Subcutaneous abdominal adipose tissue (tissue), 5 donors: ENCODE results near the gene SLC36A1.

Source experiments
- H3K27ac ChIP-seq: one replicate; pipeline ENCODE4 v1.7.0; 2013; ENCODE audit warnings: low read depth, mild to moderate bottlenecking, inconsistent platforms, low read length, moderate library complexity
- H3K27me3 ChIP-seq, 5 donors: one replicate each; pipeline ENCODE4 v1.7.0; 2013; ENCODE audit warnings: low read length in 5 of 5, inconsistent platforms in 1 of 5; ENCODE audit not compliant: control insufficient read depth in 5 of 5, insufficient read depth in 4 of 5
- H3K36me3 ChIP-seq, 5 donors: one replicate each; pipeline ENCODE4 v1.7.0; 2013; ENCODE audit warnings: low read length in 5 of 5; ENCODE audit not compliant: control insufficient read depth in 5 of 5, insufficient read depth in 5 of 5
- H3K4me1 ChIP-seq, 5 donors: one replicate each; pipeline ENCODE4 v1.7.0; 2013; ENCODE audit warnings: low read length in 5 of 5, mild to moderate bottlenecking in 3 of 5, moderate library complexity in 1 of 5; ENCODE audit not compliant: control insufficient read depth in 5 of 5, insufficient read depth in 5 of 5
- H3K4me3 ChIP-seq, 5 donors: one replicate each; pipeline ENCODE4 v1.7.0; 2013; ENCODE audit warnings: low read length in 5 of 5, low read depth in 1 of 5
- H3K9ac ChIP-seq, 5 donors: one replicate each; pipeline ENCODE4 v1.7.0; 2013; ENCODE audit warnings: low read length in 5 of 5, mild to moderate bottlenecking in 4 of 5, moderate library complexity in 3 of 5
- H3K9me3 ChIP-seq, 5 donors: one replicate each; pipeline ENCODE4 v1.7.0; 2013; ENCODE audit warnings: low read length in 5 of 5; ENCODE audit not compliant: control insufficient read depth in 5 of 5
- donor health status: healthy.
- donor health status: healthy.
- donor health status: healthy.
- donor health status: healthy.
- donor health status: healthy.

SLC36A1 gene

DNA sequence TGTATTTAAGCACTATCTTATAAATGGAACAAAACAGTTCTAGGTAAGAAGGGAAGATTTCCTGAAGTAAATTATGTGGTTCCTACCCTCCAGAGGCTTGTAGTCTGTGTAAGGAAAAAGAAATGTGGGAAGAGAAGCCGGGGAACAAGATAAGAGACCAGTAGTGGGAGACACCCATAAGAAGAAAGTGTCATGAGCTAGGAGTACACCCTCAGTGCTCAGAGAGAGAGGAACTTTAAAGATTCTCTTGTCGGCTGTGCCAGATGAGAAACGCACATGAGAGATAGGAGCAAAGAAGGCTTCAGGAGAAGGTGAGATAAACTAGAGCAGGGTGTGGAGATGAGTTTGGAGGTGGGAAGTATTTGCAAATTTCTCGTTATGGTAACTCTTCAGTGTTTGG is 18.1 kb downstream of the SLC36A1 start:
- Histone ChIP-seq H3K36me3 (peaks cover 25 to 45% (median 32%) of the 10 kb centered on the region in 5 donors), H3K9me3 (no peaks in the 10 kb centered on the region), H3K4me3 (no peak overlapping the region)

DNA sequence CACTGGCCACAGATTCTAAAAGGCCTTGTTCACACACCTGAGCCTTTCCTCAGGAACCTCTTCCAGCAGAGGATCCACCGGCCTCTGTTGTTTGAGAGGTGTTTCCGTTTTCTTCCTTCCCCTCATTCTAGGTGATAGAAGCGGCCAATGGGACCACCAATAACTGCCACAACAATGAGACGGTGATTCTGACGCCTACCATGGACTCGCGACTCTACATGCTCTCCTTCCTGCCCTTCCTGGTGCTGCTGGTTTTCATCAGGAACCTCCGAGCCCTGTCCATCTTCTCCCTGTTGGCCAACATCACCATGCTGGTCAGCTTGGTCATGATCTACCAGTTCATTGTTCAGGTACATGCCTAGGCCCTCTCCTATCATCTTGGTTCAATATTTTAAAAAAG is 20.2 kb downstream of the SLC36A1 start:
- Histone ChIP-seq H3K27me3 (no peaks in the 10 kb centered on the region), H3K9ac (no peak overlapping the region), H3K27ac (no peak overlapping the region), H3K36me3 (peaks cover 28 to 55% (median 37%) of the 10 kb centered on the region in 5 donors), H3K4me3 (no peak overlapping the region), H3K4me1 (peaks cover 0 to 3% (median 0%) of the 10 kb centered on the region in 5 donors), H3K9me3 (no peaks in the 10 kb centered on the region)

More for the DNA sequence above, 18.1 kb downstream of the SLC36A1 start:
- peaks cover 0 to 3% (median 0%) of the 10 kb centered on the region in 5 donors for H3K4me1 ChIP-seq
- H3K27me3 ChIP-seq, result no peaks in the 10 kb centered on the region
- H3K9ac ChIP-seq, result no peak overlapping the region
- H3K27ac ChIP-seq, result no peak overlapping the region

DNA sequence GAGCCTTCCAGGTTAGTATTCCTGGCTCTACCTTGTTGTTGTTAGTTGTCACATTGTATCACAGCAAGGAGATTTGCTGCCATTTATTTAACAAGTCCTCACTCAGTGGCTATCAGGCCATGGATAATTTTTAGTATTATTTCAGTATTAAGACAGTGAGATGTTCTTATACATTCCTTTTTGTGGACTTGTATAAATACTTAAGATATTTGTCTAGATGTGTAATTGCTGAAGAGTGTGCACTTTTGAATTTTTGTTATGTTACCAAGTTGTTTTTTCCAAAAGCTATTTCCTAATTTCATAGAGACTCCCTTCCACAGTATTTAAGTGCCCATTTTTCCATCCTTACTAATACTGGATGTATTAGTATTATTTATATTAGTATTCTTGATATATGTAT is 22.0 kb downstream of the SLC36A1 start:
- Histone ChIP-seq H3K4me1 (no peaks in the 10 kb centered on the region), H3K36me3 (peaks cover 24 to 57% (median 36%) of the 10 kb centered on the region in 5 donors)

DNA sequence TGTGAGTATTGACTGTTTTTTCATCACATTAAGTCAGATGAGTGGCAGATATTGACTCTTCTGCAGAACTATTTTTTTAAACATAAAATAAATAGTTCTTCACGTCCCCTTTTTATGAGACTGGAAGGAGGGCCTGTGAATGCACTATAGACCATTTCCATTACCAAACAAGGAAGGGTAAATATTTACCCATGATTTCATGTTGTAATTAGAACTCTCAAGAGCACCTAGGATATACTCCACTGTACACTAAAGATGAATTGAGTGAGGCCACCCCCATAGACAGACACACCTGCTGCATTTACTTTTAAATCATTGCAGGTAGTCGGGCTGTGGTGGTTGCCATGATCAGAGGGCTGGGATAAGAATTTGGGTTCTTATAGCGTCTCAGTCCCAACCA is 22.6 kb downstream of the SLC36A1 start:
- no peaks in the 10 kb centered on the region for H3K9me3 ChIP-seq
- peaks cover 18 to 57% (median 35%) of the 10 kb centered on the region in 5 donors for H3K36me3 ChIP-seq
- no peak overlapping the region for H3K4me3 ChIP-seq
- no peaks in the 10 kb centered on the region for H3K27me3 ChIP-seq
- no peaks in the 10 kb centered on the region for H3K4me1 ChIP-seq
- H3K9ac ChIP-seq, result no peak overlapping the region
- no peak overlapping the region for H3K27ac ChIP-seq

More for the DNA sequence above, 22.0 kb downstream of the SLC36A1 start:
- H3K27ac ChIP-seq, result no peak overlapping the region
- H3K9me3 ChIP-seq, result no peaks in the 10 kb centered on the region
- no peak overlapping the region for H3K4me3 ChIP-seq
- no peaks in the 10 kb centered on the region for H3K27me3 ChIP-seq
- no peak overlapping the region for H3K9ac ChIP-seq

DNA sequence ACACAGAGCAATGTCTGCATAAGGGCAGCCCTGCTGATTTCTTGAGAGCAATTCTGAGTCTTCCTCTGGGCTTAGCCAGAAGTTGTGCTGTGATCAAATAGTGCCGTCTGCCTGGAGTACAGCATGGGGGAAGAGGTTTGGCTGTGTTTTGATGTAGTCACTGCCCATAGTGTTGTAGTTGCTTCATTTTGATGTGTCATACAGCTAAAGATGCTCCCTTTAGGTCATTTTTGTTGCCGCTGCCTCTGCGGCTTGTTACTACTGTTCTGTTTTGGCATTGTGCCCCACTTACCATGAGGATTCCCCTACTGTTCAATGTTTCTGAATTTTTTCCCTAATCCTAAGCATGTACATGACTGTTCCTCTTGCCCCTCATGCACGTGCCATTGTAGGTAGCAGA is 23.0 kb downstream of the SLC36A1 start:
- Histone ChIP-seq H3K27ac (no peak overlapping the region), H3K4me1 (no peaks in the 10 kb centered on the region), H3K9me3 (no peaks in the 10 kb centered on the region), H3K4me3 (no peak overlapping the region), H3K36me3 (peaks cover 16 to 56% (median 32%) of the 10 kb centered on the region in 5 donors), H3K9ac (no peak overlapping the region), H3K27me3 (no peaks in the 10 kb centered on the region)

DNA sequence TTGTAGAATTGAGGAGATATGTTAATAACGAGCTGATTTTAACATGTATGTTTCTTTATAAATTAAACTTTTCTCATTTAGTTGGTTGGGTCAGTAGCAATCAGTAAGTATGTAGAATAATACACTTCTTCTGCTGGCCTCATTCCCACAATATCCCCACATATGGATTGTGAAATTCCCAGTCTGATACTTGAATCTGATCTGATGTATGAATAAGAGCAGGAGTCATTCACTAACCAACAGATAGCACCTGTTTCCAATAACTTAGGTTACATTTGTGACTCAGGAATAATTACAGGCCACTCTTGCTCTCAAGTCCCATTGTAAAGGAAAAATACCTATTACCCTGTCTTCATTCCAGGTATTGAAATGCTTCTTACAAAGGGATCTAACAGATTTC is 23.9 kb downstream of the SLC36A1 start:
- no peak overlapping the region for H3K9ac ChIP-seq
- H3K4me1 ChIP-seq, result no peaks in the 10 kb centered on the region
- no peak overlapping the region for H3K4me3 ChIP-seq
- no peaks in the 10 kb centered on the region for H3K27me3 ChIP-seq
- peaks cover 17 to 62% (median 34%) of the 10 kb centered on the region in 5 donors for H3K36me3 ChIP-seq
- no peaks in the 10 kb centered on the region for H3K9me3 ChIP-seq
- H3K27ac ChIP-seq, result no peak overlapping the region

DNA sequence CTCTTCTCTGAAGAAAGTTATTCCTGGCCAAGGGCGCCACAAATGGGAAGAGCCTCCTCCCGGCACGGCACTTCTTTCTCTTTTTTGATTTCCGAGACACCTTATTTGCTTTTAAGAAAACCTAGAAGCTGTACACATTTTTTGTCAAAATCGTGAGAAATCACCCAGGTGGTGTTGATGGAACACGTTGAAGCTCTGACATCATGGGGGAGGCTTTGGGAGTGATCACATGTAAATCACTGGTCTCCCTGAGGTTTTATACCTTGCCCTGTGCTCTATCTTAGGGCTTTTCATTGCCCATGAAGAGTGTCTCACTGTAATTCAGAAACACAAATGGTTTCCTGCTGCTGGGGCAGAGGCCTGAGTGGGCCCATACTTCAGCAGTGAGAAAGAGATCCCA is 27.4 kb downstream of the SLC36A1 start:
- H3K36me3 ChIP-seq, result peaks cover 15 to 74% (median 45%) of the 10 kb centered on the region in 5 donors
- no peak overlapping the region for H3K4me3 ChIP-seq
- H3K27ac ChIP-seq, result no peak overlapping the region
- no peaks in the 10 kb centered on the region for H3K4me1 ChIP-seq
- H3K9ac ChIP-seq, result no peak overlapping the region
- H3K9me3 ChIP-seq, result no peaks in the 10 kb centered on the region
- H3K27me3 ChIP-seq, result no peaks in the 10 kb centered on the region

DNA sequence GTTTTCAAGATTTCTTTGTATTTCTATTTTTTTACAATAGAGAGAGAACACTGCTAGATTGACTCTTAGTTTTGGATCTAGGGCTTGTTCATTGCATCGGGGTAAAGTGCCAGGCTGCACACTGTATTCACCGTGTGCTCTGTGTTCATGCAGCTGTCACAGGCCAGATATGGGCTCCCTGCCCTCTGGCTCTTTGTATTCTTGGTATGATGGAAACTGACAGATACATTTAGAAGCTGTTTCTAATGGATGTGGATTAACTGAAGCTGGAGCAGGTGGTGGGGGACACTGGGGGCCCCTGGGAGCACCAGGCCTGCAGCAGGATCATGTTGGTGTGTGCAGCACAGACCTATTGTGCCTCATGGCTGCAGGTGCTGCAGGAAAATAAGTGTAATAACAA is 28.0 kb downstream of the SLC36A1 start:
- Histone ChIP-seq H3K36me3 (peaks cover 15 to 68% (median 40%) of the 10 kb centered on the region in 5 donors), H3K27ac (no peak overlapping the region), H3K4me3 (no peak overlapping the region), H3K9me3 (no peaks in the 10 kb centered on the region), H3K27me3 (no peaks in the 10 kb centered on the region), H3K9ac (no peak overlapping the region), H3K4me1 (no peaks in the 10 kb centered on the region)

DNA sequence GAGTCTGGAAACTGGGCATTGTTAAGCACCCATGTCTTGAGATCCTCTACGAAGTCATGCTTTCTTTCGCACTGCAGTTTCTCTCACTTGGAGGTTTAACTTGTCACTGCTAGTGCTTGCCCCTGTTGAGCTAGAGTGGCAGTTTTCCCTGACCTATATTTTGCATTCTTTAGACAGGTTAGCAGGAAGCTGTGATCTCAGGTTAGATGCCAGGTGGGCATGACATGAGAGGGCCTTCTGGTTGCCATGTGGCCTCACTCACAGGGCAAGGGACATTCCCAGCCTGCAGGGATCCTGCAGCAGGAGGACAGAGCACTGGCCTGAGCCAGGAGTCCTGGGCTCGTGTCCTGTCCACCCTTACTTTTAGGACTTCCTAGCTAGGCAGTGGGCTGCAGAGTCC is 28.6 kb downstream of the SLC36A1 start:
- H3K27me3 ChIP-seq, result no peaks in the 10 kb centered on the region
- no peak overlapping the region for H3K27ac ChIP-seq
- no peaks in the 10 kb centered on the region for H3K9me3 ChIP-seq
- H3K9ac ChIP-seq, result no peak overlapping the region
- peaks cover 15 to 71% (median 37%) of the 10 kb centered on the region in 5 donors for H3K36me3 ChIP-seq
- H3K4me1 ChIP-seq, result peaks cover 0 to 4% (median 0%) of the 10 kb centered on the region in 5 donors
- no peak overlapping the region for H3K4me3 ChIP-seq

DNA sequence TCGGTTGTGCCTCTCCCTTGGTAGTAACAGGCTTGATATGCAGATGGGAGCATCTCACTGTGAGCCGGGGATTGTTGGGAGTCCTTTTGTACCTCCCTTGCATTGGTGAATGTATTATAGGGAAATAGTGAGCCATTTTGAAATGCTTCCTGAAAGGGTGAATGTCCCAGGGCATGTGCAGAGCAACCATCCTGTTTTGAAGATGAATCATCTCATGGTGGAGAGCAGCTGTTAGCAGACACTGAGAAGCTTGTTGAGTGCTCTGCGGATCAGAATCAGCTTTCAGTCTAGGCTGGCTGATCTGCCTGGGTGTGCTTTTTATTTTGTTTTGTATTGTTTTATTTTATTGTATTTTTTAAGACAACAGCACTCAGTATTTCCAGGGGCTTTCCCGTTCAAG is 29.7 kb downstream of the SLC36A1 start:
- no peaks in the 10 kb centered on the region for H3K9me3 ChIP-seq
- H3K27me3 ChIP-seq, result no peaks in the 10 kb centered on the region
- H3K4me3 ChIP-seq, result no peak overlapping the region
- no peak overlapping the region for H3K9ac ChIP-seq
- H3K36me3 ChIP-seq, result peaks cover 9 to 75% (median 37%) of the 10 kb centered on the region in 5 donors
- peaks cover 0 to 4% (median 0%) of the 10 kb centered on the region in 5 donors for H3K4me1 ChIP-seq
- no peak overlapping the region for H3K27ac ChIP-seq
